ENCODE measurements around the gene MACROD2. TPM values are rescaled to one million over a fixed set of nuclear protein-coding genes. Genes with fewer than 3 reads are reported as not detected.

MACROD2 gene
- total RNA-seq, 1 experiment from 2014 or later, result 1.5 TPM

- no peak for DNase-seq
- H3K27me3 ChIP-seq (ENCODE audit: control insufficient read depth, insufficient read depth, low read length), result no peaks in the 10 kb centered on the region
Observed at GRCh38 chr20:15628851-15629353, 1633.6 kb downstream of the MACROD2 start.

DNA sequence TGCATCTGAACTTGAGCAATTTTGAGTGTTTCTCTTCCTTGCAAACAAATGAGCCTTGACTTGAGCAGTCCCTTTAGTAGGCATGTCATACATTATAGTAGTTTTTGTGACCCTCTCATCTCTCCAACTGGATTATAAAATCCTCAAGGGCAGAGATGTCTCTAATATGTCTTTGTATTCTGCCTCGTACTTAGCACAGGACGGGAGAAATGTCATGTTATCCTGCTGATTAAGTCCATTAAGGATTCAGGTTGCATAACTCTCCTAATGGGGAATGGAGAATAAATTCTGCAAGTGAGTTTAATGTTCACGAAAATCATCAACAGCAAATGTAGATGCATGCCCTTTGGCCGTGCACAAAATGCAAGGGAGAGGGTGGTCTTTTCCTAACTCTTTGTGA, 1635.0 kb downstream of the MACROD2 start:
- no peak for DNase-seq

More at GRCh38 chr20:15628851-15629353, 1633.6 kb downstream of the MACROD2 start:
- Histone ChIP-seq H3K36me3 (replicated peaks; ENCODE audit: control insufficient read depth, insufficient read depth, low read length) (no peaks in the 10 kb centered on the region), H3K4me3 (ENCODE audit: insufficient read depth, low read depth, low read length) (no peak overlapping the region)

GRCh38 chr20:15632680-15633079, 1637.4 kb downstream of the MACROD2 start:
- H3K27me3 ChIP-seq (ENCODE audit: control insufficient read depth, insufficient read depth, low read length), result no peaks in the 10 kb centered on the region
- no peak for DNase-seq
- H3K36me3 ChIP-seq (replicated peaks; ENCODE audit: control insufficient read depth, insufficient read depth, low read length), result no peaks in the 10 kb centered on the region
- H3K4me3 ChIP-seq (ENCODE audit: insufficient read depth, low read depth, low read length), result no peak overlapping the region

More for the DNA sequence above, 1635.0 kb downstream of the MACROD2 start:
- H3K36me3 ChIP-seq (replicated peaks; ENCODE audit: control insufficient read depth, insufficient read depth, low read length), result no peaks in the 10 kb centered on the region
- H3K4me3 ChIP-seq (ENCODE audit: insufficient read depth, low read depth, low read length), result no peak overlapping the region
- H3K27me3 ChIP-seq (ENCODE audit: control insufficient read depth, insufficient read depth, low read length), result no peaks in the 10 kb centered on the region

DNA sequence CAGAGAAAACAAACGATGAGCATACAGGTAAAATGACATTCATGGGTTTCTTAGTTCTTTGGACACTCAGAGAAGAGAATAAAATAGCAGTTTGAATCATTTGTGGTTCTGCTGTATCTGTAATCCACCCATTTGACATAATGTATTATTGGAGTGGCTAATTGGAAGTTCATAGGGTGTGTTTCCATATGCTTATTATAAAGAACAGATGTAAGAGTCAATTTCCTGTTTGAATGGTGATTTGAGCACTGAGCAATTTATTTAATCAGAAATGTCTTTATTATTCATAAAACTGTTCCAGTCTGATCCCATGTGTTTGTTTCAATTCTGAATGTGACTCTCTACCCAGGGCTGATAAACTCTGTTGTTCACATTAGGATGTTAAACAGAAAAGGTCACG, 1638.8 kb downstream of the MACROD2 start:
- H3K36me3 ChIP-seq (replicated peaks; ENCODE audit: control insufficient read depth, insufficient read depth, low read length), result no peaks in the 10 kb centered on the region

DNA sequence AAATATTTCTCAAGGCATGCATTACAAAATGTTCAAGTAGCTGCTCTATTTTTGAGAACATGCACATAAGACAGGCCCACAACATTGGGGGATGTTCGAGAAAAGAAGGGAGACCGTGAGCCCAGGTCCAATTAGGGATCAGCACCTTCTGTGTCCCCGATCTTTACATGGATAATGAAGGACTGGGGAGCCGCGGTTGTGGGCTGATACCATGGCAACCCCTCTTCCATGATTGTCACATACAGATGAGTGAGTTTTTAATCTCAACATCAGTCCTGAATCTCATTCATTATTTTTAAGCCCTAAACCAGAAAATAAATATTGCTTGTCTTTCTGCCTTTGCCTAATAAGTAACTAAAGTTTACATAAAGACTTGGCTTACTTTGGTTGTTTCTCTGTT, 1642.2 kb downstream of the MACROD2 start:
- no peaks in the 10 kb centered on the region for H3K36me3 ChIP-seq (replicated peaks; ENCODE audit: control insufficient read depth, insufficient read depth, low read length)
- H3K27me3 ChIP-seq (ENCODE audit: control insufficient read depth, insufficient read depth, low read length), result no peaks in the 10 kb centered on the region
- no peak for DNase-seq
- H3K4me3 ChIP-seq (ENCODE audit: insufficient read depth, low read depth, low read length), result no peak overlapping the region

More for the DNA sequence above, 1638.8 kb downstream of the MACROD2 start:
- Histone ChIP-seq H3K4me3 (ENCODE audit: insufficient read depth, low read depth, low read length) (no peak overlapping the region), H3K27me3 (ENCODE audit: control insufficient read depth, insufficient read depth, low read length) (no peaks in the 10 kb centered on the region)
- no peak for DNase-seq

DNA sequence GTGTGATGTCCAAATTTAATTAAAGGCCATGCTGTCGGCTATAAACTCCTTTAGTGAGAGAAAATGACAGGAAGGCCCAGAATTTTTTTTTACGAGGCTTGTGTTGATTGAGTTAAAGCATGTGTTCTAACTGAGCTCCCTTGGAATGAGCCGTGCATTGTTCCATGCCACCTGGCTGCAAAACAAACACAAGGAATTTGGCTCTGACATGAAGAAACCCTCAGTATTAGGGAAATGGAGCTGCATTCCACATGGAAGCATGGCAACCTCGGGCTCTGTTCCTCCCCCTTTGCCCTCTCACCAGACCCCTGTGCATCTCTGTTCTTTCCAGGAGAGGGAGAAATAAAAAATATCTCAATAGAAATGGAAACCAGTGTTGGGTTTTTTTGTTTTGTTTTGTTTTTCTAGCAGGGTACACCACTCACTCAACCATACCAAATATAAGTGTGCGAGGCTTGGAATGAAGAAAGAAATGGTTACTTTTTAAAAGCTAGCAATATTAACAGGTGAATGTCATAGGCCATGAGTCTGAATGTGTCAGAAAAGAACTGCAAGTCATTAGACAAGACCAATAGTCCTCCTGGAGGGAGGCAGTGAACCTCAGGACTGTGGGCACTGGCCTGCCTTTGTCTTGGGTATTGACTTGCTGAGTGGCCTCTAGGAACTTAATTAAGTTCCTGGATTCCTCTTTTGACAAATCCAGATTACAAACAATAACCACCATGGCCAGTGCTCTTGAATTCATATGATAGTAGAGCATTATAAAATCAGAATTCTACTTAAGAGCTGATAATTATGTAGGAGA, 1642.8 kb downstream of the MACROD2 start:
- Histone ChIP-seq H3K4me3 (ENCODE audit: insufficient read depth, low read depth, low read length) (no peak overlapping the region), H3K27me3 (ENCODE audit: control insufficient read depth, insufficient read depth, low read length) (no peaks in the 10 kb centered on the region), H3K36me3 (replicated peaks; ENCODE audit: control insufficient read depth, insufficient read depth, low read length) (no peaks in the 10 kb centered on the region)
- DNase-seq, result peak; percentile 15

DNA sequence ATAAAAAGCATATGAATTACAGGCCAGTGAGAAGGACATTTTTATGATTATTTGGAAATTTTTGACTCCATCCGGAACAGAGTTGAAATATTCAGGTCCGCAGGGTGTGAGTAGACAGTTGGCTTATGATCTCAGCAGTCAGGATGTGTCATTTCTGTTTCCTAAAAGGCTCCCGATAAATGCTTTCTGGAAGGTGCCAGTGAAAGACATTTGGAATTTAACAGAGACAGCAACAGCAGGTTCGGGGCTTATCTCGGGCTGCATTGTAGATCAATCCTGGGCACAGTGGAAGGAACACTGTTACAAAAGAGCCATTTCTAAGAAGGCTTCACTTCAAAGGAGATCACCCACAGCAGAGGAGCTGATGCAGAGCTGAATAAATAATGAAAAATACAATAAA, 1643.5 kb downstream of the MACROD2 start:
- no peak for DNase-seq
- Histone ChIP-seq H3K4me3 (ENCODE audit: insufficient read depth, low read depth, low read length) (no peak overlapping the region), H3K27me3 (ENCODE audit: control insufficient read depth, insufficient read depth, low read length) (no peaks in the 10 kb centered on the region)

GRCh38 chr20:15639839-15640238, 1644.5 kb downstream of the MACROD2 start:
- H3K4me3 ChIP-seq (ENCODE audit: insufficient read depth, low read depth, low read length), result no peak overlapping the region
- no peaks in the 10 kb centered on the region for H3K27me3 ChIP-seq (ENCODE audit: control insufficient read depth, insufficient read depth, low read length)
- DNase-seq, result no peak

More for the DNA sequence above, 1643.5 kb downstream of the MACROD2 start:
- no peaks in the 10 kb centered on the region for H3K36me3 ChIP-seq (replicated peaks; ENCODE audit: control insufficient read depth, insufficient read depth, low read length)

GRCh38 chr20:15642109-15642508, 1646.8 kb downstream of the MACROD2 start:
- Histone ChIP-seq H3K4me3 (ENCODE audit: insufficient read depth, low read depth, low read length) (no peak overlapping the region), H3K36me3 (replicated peaks; ENCODE audit: control insufficient read depth, insufficient read depth, low read length) (no peaks in the 10 kb centered on the region), H3K27me3 (ENCODE audit: control insufficient read depth, insufficient read depth, low read length) (no peaks in the 10 kb centered on the region)
- DNase-seq, result no peak

More at GRCh38 chr20:15639839-15640238, 1644.5 kb downstream of the MACROD2 start:
- H3K36me3 ChIP-seq (replicated peaks; ENCODE audit: control insufficient read depth, insufficient read depth, low read length), result no peaks in the 10 kb centered on the region

GRCh38 chr20:15642676-15643075, 1647.4 kb downstream of the MACROD2 start:
- no peak overlapping the region for H3K4me3 ChIP-seq (ENCODE audit: insufficient read depth, low read depth, low read length)
- no peaks in the 10 kb centered on the region for H3K36me3 ChIP-seq (replicated peaks; ENCODE audit: control insufficient read depth, insufficient read depth, low read length)
- no peaks in the 10 kb centered on the region for H3K27me3 ChIP-seq (ENCODE audit: control insufficient read depth, insufficient read depth, low read length)
- DNase-seq, result no peak

GRCh38 chr20:15643713-15644112, 1648.4 kb downstream of the MACROD2 start:
- H3K36me3 ChIP-seq (replicated peaks; ENCODE audit: control insufficient read depth, insufficient read depth, low read length), result no peaks in the 10 kb centered on the region
- DNase-seq, result peak; percentile 23
- no peaks in the 10 kb centered on the region for H3K27me3 ChIP-seq (ENCODE audit: control insufficient read depth, insufficient read depth, low read length)
- H3K4me3 ChIP-seq (ENCODE audit: insufficient read depth, low read depth, low read length), result no peak overlapping the region

DNA sequence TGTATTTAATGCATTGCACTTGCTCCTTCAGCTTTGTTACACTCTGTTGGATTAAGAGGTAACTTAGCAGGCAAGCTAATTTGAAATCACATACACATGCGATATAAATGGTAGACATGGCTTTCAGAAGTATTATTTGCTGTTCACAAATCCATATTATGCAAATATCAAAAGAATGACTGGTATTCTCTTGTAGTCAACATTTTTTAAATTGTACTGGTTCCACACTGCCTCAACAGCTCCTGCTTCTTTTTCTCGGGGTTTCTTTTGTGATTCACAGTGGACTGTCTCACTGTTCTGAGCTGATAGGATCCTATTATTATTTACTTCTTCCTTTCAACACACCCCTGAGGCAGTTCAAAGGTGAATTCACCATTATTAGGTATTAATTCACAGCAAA, 1650.5 kb downstream of the MACROD2 start:
- DNase-seq, result no peak

DNA sequence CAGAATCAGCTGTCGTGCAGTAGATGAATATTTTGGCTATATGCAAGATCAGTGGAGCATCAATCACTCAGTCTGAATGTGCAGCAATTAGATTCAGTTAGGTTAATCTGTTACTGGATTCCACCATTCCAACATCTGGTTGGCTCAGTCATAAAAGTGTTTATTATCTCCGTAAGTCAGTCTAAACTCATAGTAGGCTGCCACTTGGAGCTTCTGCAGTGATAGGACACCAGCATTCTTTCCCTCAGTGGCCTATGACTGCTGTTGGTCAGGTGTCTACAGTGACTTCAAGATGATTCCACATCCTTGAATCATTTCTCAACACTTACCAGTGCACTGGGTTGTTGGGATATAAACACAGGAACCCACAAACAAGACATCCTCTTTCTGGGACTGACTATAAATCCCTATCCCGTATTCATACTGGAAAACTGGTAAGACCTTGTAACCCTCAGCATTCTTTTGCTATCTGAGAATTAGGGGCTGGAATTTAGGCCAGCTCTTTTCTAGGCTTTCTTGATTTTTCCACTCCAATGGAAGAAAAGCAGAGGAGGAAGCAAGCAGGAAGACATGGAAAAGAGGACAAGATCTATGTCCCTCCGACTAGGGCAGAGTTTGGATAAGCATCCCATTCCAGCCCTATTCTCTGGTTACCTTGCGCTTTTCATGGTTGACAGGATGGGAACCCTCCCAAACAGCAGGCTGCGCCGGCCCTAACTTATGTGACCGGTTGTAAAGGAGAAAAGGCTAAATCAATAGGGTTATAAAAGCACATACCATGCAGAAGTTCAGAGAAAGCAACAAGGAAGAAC, 1658.3 kb downstream of the MACROD2 start:
- Histone ChIP-seq H3K36me3 (replicated peaks; ENCODE audit: control insufficient read depth, insufficient read depth, low read length) (no peaks in the 10 kb centered on the region), H3K4me3 (ENCODE audit: insufficient read depth, low read depth, low read length) (no peak overlapping the region), H3K27me3 (ENCODE audit: control insufficient read depth, insufficient read depth, low read length) (no peaks in the 10 kb centered on the region)
- DNase-seq, result no peak

More for the DNA sequence above, 1650.5 kb downstream of the MACROD2 start:
- Histone ChIP-seq H3K27me3 (ENCODE audit: control insufficient read depth, insufficient read depth, low read length) (no peaks in the 10 kb centered on the region), H3K36me3 (replicated peaks; ENCODE audit: control insufficient read depth, insufficient read depth, low read length) (no peaks in the 10 kb centered on the region), H3K4me3 (ENCODE audit: insufficient read depth, low read depth, low read length) (no peak overlapping the region)

- Histone ChIP-seq H3K4me3 (ENCODE audit: insufficient read depth, low read depth, low read length) (no peak overlapping the region), H3K36me3 (replicated peaks; ENCODE audit: control insufficient read depth, insufficient read depth, low read length) (no peaks in the 10 kb centered on the region), H3K27me3 (ENCODE audit: control insufficient read depth, insufficient read depth, low read length) (no peaks in the 10 kb centered on the region)
- peak; percentile 63 for DNase-seq
Observed at GRCh38 chr20:15654208-15654649, 1658.9 kb downstream of the MACROD2 start.

Data from H7 (cell line).